HCT116 (cell line): ENCODE data around the gene CTTN. TPM values are rescaled to one million over a fixed set of nuclear protein-coding genes. Genes with fewer than 3 reads are reported as not detected.

Source experiments
- ATAC-seq: fragments of 200-7000 bp; cut with Tn5 transposase; 2 replicates; pipeline ENCODE4 v1.9.1; 2020; ENCODE audit warnings: mild to moderate bottlenecking, moderate library complexity
- BruUV-seq: library from RNA; stranded (reverse); fragments of 400-500 nt; replicated peaks from 2 replicates; lab custom pipeline; 2021; lab: Mats Ljungman, UMichigan
- CTCF ChIA-PET: fragments of 300-600 bp; sonication (Branson Sonifier 250); formaldehyde crosslinking; loops from one replicate; lab custom pipeline; 2021; ENCODE audit warnings: antibody characterized with exemption; lab: Charles Lee
- POLR2A ChIA-PET: fragments of 300-600, 350-600 bp; sonication (Branson Sonifier 250); formaldehyde crosslinking; loops from one replicate; lab custom pipeline; 2021; ENCODE audit warnings: antibody characterized with exemption; lab: Charles Lee
- RAD21 ChIA-PET, 2 experiments: fragments of 300-600 bp; sonication (Branson Sonifier 250); formaldehyde crosslinking; loops; one replicate each; lab custom pipeline; 2023; ENCODE audit warnings: low total read pairs in 2 of 2; ENCODE audit not compliant: uncharacterized antibody in 2 of 2, unreplicated experiment in 2 of 2, low non-redundant PET in 1 of 2; lab: Charles Lee
- DNase-seq: peaks from one replicate; pipeline ENCODE4 v3.0.0-alpha.2; 2010; ENCODE audit warnings: low read depth, low spot score
- H2AFZ ChIP-seq: fragments of 200-600 bp; shearing (Covaris generic), sonication (generic); 2 replicates; pipeline ENCODE4 v1.6.1; 2017; ENCODE audit warnings: low read depth, mixed run types, mixed read lengths, antibody characterized with exemption, low read length; ENCODE audit not compliant: poor library complexity, severe bottlenecking
- H3K27ac ChIP-seq: 2 replicates; pipeline ENCODE4 v1.5.1; 2012; ENCODE audit warnings: low read depth, low read length
- H3K27me3 ChIP-seq: fragments of 200-600 bp; sonication (generic); 2 replicates; pipeline ENCODE4 v1.6.1; 2016; ENCODE audit warnings: mixed run types, low read length, mixed read lengths; ENCODE audit not compliant: insufficient read depth
- H3K36me3 ChIP-seq, 2 experiments: fragments of 200-500 bp in 1 of 2; fragments of 200-600 bp in 1 of 2; sonication (Bioruptor generic) in 1 of 2; sonication (generic) in 1 of 2; 2 replicates each; pipeline versions ENCODE4 v1.5.1 to v1.6.1; 2014 to 2016; ENCODE audit warnings: low read length in 2 of 2, inconsistent platforms in 1 of 2, mixed read lengths in 1 of 2, mixed run types in 1 of 2; ENCODE audit not compliant: insufficient read depth in 2 of 2, control insufficient read depth in 1 of 2
- H3K4me1 ChIP-seq, 2 experiments: fragments of 200-600 bp in 1 of 2; sonication (generic) in 1 of 2; 2 replicates each; pipeline versions ENCODE4 v1.5.1 to v1.6.1; 2012 to 2017; ENCODE audit warnings: low read length in 2 of 2, inconsistent platforms in 1 of 2, mild to moderate bottlenecking in 1 of 2, mixed read lengths in 1 of 2, mixed run types in 1 of 2, moderate library complexity in 1 of 2; ENCODE audit not compliant: insufficient read depth in 2 of 2, control insufficient read depth in 1 of 2
- H3K4me2 ChIP-seq: fragments of 200-600 bp; sonication (generic); 2 replicates; pipeline ENCODE4 v1.6.1; 2017; ENCODE audit warnings: mixed run types, low read length, mixed read lengths
- H3K4me3 ChIP-seq, 2 experiments: fragments of 200-600 bp in 1 of 2; sonication (generic) in 1 of 2; replicated peaks in 1 of 2; 2 replicates each; pipeline ENCODE4 v1.5.1; 2011 to 2016; ENCODE audit warnings: low read length in 2 of 2, control low read depth in 1 of 2, low read depth in 1 of 2, mild to moderate bottlenecking in 1 of 2, mixed read lengths in 1 of 2, mixed run types in 1 of 2
- H3K79me2 ChIP-seq: fragments of 200-600 bp; sonication (generic); 2 replicates; pipeline ENCODE4 v1.6.1; 2017; ENCODE audit warnings: mild to moderate bottlenecking, mixed run types, low read length, moderate library complexity, mixed read lengths; ENCODE audit not compliant: insufficient read depth
- H3K9ac ChIP-seq: fragments of 200-600 bp; sonication (generic); 2 replicates; pipeline ENCODE4 v1.6.1; 2016; ENCODE audit warnings: low read length, mixed read lengths
- H3K9me2 ChIP-seq: fragments of 200-600 bp; sonication (generic), shearing (Covaris generic); 2 replicates; pipeline ENCODE4 v1.6.1; 2017; ENCODE audit warnings: mixed run types, mild to moderate bottlenecking, moderate library complexity; ENCODE audit not compliant: insufficient read depth
- H3K9me3 ChIP-seq, 2 experiments: fragments of 200-500 bp in 1 of 2; fragments of 200-600 bp in 1 of 2; sonication (Bioruptor generic) in 1 of 2; sonication (generic) in 1 of 2; 2 replicates each; pipeline ENCODE4 v1.6.1; 2014 to 2017; ENCODE audit warnings: low read length in 2 of 2, mixed read lengths in 2 of 2, inconsistent platforms in 1 of 2, low read depth in 1 of 2, mild to moderate bottlenecking in 1 of 2, mixed run types in 1 of 2, moderate library complexity in 1 of 2; ENCODE audit not compliant: control insufficient read depth in 1 of 2, insufficient read depth in 1 of 2
- H4K20me1 ChIP-seq: fragments of 200-600 bp; sonication (generic), shearing (Covaris generic); 2 replicates; pipeline ENCODE4 v1.6.1; 2017; ENCODE audit warnings: mixed run types, mild to moderate bottlenecking, moderate library complexity; ENCODE audit not compliant: insufficient read depth
- CBX3 ChIP-seq: IDR thresholded peaks from 2 replicates; pipeline ENCODE4 v1.6.1; 2012; ENCODE audit warnings: low read depth
- CEBPB ChIP-seq: IDR thresholded peaks from 2 replicates; pipeline ENCODE4 v1.6.1; 2012; ENCODE audit warnings: low read depth
- EGR1 ChIP-seq: IDR thresholded peaks from 2 replicates; pipeline ENCODE4 v1.6.1; 2012; ENCODE audit warnings: low read depth
- EZH2 ChIP-seq: fragments of 200-600 bp; sonication (generic); IDR thresholded peaks from 2 replicates; pipeline ENCODE4 v1.6.1; 2017; ENCODE audit warnings: antibody characterized with exemption, mixed run types
- EZH2phosphoT487 ChIP-seq: fragments of 200-600 bp; IDR thresholded peaks from 2 replicates; pipeline ENCODE4 v1.6.1; 2018; ENCODE audit warnings: antibody characterized with exemption, borderline replicate concordance
- JUND ChIP-seq: IDR thresholded peaks from 2 replicates; pipeline ENCODE4 v1.6.1; 2012
- POLR2A ChIP-seq: IDR thresholded peaks from 2 replicates; pipeline ENCODE4 v1.7.0; 2011; ENCODE audit warnings: borderline replicate concordance; ENCODE audit not compliant: insufficient read depth, insufficient read length; ENCODE audit errors: extremely low read depth
- RAD21 ChIP-seq: IDR thresholded peaks from 2 replicates; pipeline ENCODE4 v1.6.1; 2012; ENCODE audit warnings: low read depth, mild to moderate bottlenecking
- REST ChIP-seq: IDR thresholded peaks from 2 replicates; pipeline ENCODE4 v1.6.1; 2012; ENCODE audit warnings: low read depth
- SRF ChIP-seq: IDR thresholded peaks from 2 replicates; pipeline ENCODE4 v1.6.1; 2012; ENCODE audit warnings: low read depth
- TCF7L2 ChIP-seq: IDR thresholded peaks from 2 replicates; pipeline ENCODE4 v1.7.0; 2011; ENCODE audit warnings: borderline replicate concordance, inconsistent platforms; ENCODE audit not compliant: insufficient read depth, insufficient read length; ENCODE audit errors: extremely low read depth
- ZFX ChIP-seq: fragments of 450-650 bp; IDR thresholded peaks from 2 replicates; pipeline ENCODE4 v1.6.1; 2017
- intact Hi-C: fragments of 100-400 bp; cut with micrococcal nuclease; formaldehyde crosslinking; loops from 2 replicates; pipeline ENCODE4 v1.10.0; 2022
- total RNA-seq: library from RNA; stranded (reverse); gene quantifications from one replicate; pipeline ENCODE4 v1.2.1, GENCODE V29; 2021; ENCODE audit not compliant: unreplicated experiment
- TF ChIP-seq, protein P1 (sequence below): IDR thresholded peaks from 2 replicates; pipeline ENCODE4 v1.6.1; 2012
- TF ChIP-seq, protein P2 (sequence below): IDR thresholded peaks from 2 replicates; pipeline ENCODE4 v1.6.1; 2011; ENCODE audit warnings: mild to moderate bottlenecking, low read length, moderate library complexity; ENCODE audit not compliant: insufficient replicate concordance; ENCODE audit errors: extremely low read depth

Gene CTTN
- total RNA-seq, 1 experiment from 2014 or later = 249 TPM

DNA sequence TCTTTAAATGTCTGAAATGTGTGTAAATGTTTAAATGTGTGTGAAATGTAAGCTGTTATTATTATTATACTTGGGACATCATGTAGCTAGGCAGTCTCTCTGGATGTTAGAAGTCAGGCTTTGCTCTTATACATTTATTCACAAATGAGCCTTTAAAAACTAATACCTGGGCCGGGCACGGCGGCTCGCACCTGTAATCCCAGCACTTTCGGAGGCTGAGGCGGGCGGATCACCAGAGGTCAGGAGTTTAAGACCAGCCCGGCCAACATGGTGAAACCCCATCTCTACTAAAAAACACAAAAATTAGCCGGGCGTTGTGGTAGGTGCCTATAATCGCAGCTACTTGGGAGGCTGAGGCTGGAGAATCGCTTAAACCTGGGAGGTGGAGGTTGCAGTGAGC, 21.7 kb upstream of the CTTN start (continued):
- no peak for TF ChIP-seq EZH2
- no peak for TF ChIP-seq CBX3
- no peak for TF ChIP-seq POLR2A

- ChIA-PET POLR2A (no interaction called here), CTCF (interaction anchor here (1.0 kb wide), 1 partner anchor 11 kb away, joined by 3 read pairs; no protein-coding TSS in a partner anchor)
- no peak for DNase-seq
These were observed 20.7 kb upstream of the CTTN start for GRCh38 chr11:70377645-70378044.

More at GRCh38 chr11:70377645-70378044, 20.7 kb upstream of the CTTN start:
- RAD21 ChIA-PET = no interaction called here
- TF ChIP-seq JUND (no peak), RAD21 (no peak), EZH2phosphoT487 (no peak), EZH2 (no peak), ZFX (no peak), SRF (no peak), TCF7L2 (no peak), CEBPB (no peak), EGR1 (no peak), REST (no peak)
- TF ChIP-seq, protein P1, sequence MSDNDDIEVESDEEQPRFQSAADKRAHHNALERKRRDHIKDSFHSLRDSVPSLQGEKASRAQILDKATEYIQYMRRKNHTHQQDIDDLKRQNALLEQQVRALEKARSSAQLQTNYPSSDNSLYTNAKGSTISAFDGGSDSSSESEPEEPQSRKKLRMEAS = no peak
- TF ChIP-seq, protein P2, sequence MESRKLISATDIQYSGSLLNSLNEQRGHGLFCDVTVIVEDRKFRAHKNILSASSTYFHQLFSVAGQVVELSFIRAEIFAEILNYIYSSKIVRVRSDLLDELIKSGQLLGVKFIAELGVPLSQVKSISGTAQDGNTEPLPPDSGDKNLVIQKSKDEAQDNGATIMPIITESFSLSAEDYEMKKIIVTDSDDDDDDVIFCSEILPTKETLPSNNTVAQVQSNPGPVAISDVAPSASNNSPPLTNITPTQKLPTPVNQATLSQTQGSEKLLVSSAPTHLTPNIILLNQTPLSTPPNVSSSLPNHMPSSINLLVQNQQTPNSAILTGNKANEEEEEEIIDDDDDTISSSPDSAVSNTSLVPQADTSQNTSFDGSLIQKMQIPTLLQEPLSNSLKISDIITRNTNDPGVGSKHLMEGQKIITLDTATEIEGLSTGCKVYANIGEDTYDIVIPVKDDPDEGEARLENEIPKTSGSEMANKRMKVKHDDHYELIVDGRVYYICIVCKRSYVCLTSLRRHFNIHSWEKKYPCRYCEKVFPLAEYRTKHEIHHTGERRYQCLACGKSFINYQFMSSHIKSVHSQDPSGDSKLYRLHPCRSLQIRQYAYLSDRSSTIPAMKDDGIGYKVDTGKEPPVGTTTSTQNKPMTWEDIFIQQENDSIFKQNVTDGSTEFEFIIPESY = no peak
- H3K4me1 ChIP-seq = peaks cover 3 to 11% of the 10 kb centered on the region in 2 experiments; a peak in 3 of 4 replicates
- H2AFZ ChIP-seq = no peak overlapping the region
- no peak overlapping the region for H3K4me2 ChIP-seq
- no peak overlapping the region for H3K27ac ChIP-seq
- ATAC-seq = no peak
- H3K9me2 ChIP-seq = no peaks in the 10 kb centered on the region
- H3K9ac ChIP-seq = no peak overlapping the region
- BruUV-seq = no TSS peak
- intact Hi-C loops = no loop called here
- H3K9me3 ChIP-seq = no peaks in the 10 kb centered on the region
- H3K79me2 ChIP-seq = peaks cover 3% of the 10 kb centered on the region; the same call in 1 of the 2 replicates
- H3K4me3 ChIP-seq = no peak overlapping the region
- H3K27me3 ChIP-seq = no peaks in the 10 kb centered on the region
- no peaks in the 10 kb centered on the region; the same call in 1 of the 2 replicates for H4K20me1 ChIP-seq
- peaks cover 18 to 22% of the 10 kb centered on the region in 2 experiments; a peak in 3 of 4 replicates for H3K36me3 ChIP-seq
